GM19397 (cell line): ENCODE data around the gene UNC13A.
"Not testable (repeated sequence)": the region's sequence is repeated elsewhere in the genome, so short reads cannot be mapped to it uniquely, and the experiment has no call there.

Experiments
- ATAC-seq: cut with Tn5 transposase; IDR thresholded peaks from one replicate; pipeline ENCODE4 v1.9.1; 2021; ENCODE audit warnings: mild to moderate bottlenecking, moderate library complexity; ENCODE audit not compliant: unreplicated experiment

UNC13A gene

DNA sequence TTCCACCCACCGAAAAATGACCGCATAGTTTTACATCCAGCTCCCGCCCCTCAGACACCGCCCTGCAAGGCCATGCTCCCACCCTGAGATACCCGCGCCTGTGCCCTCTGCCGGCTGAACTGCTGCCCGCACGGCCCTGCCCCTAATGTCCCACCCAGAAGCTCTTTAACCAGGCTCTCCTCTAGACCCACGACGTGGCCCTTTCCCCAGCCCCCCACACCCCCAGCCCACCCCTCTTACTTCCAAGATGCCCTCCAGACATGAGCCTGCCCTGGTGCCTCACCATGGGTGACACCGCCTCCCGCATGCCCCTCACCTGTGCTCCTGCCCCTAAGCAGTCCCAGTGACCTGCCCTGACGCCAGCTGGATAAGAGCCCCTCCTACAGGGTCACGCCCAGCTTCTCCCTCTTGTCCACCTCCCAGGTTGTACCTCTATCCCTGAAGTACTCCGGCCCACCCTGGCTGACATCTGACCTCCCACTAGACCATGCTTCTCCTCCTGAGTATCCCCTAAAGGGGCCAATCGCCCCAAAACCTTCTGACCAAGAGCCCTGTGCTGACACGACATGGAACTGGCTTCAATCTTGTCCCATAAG, 81.5 kb downstream of the UNC13A start:
- no peak for ATAC-seq

DNA sequence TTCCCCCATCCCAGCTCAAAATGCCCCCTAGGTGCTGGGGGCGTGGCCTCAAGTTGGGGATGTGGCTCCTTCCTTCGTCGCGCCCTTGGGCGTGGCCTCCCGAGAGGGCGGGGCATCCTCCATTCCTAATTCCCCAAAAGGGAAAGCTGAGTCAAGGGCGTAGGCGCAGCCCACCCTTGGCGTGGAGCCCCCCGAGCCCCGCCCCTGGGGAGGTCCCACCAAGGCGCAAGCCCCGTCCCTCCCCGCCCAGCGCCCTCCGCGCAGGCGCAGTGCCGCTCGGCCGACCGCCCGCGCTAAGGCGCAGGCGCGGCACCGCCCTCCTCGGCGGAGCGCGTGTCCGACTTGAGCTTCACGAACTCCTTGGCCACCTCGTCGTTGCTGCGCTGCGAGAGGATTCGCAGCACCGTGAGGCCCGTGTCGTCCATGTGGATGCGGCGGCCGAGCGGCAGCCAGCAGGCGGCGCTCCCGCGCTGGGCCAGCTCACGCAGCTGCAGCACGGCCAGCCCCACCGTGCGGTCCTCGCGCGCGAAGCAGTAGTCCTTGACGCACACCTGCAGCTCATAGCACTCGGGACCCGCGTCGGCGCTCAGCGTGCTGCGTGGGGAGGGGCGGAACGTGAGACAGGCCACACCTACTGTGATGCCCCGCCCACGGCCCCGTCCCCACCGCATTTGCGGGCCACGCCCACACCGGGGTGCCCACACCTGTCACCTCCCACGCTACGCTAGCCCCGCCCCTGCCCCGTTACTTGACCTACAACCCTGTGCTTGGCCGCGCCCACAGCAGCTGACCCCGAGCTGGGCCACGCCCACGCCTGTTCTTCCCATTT, 82.2 kb downstream of the UNC13A start:
- peak; percentile 66 for ATAC-seq

DNA sequence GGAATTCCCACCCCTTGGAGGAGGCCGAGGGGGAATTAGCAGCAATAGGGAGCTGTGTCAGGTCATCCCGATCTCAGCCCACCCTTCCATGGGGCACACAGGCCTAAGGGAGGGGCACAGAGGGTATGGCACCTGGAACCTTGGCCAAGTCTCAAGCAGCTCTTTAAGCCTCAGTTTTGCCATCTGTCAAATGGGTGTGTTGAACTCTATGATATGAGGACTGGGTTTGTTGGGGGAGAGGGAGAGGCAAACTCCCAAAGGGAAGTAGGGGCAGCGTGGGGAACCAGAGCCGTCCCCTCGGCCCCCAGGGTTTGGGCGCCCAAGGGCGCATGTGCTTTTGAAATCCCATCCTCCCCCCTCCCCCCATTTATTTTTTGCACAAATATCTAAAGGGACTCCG, 83.0 kb downstream of the UNC13A start:
- no peak for ATAC-seq

DNA sequence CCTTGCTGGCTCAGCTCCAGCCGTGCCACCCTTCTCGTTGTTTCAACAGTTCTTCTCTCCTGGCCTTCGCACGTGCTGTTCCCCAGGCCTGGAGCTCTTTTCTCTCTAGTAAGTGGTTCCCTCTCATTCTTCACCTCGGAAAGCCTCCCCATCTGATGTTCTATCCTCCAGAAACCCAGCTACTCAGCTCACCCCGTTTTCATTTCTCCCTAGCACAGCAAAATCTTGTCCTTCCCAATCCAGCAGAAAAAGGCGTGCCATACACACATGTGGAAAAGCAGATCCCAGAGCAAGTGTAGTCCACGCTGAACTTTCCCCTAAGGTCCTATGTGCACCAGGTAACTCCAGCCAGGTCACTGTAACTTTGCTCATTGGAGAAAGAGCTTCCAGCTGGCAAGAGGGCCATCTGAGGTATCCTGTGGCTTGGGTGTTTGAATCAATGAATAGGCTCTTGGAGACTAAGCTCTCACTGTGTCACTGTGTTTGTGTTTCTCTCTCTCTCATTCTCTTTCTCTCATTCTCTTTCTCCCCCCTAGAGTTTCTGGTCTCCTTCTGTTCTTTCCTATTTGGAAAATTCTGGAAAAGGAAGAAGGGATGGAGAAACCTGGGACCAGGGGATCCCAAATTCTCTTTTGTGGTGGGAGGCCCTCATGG, 83.7 kb downstream of the UNC13A start:
- ATAC-seq, result no peak

DNA sequence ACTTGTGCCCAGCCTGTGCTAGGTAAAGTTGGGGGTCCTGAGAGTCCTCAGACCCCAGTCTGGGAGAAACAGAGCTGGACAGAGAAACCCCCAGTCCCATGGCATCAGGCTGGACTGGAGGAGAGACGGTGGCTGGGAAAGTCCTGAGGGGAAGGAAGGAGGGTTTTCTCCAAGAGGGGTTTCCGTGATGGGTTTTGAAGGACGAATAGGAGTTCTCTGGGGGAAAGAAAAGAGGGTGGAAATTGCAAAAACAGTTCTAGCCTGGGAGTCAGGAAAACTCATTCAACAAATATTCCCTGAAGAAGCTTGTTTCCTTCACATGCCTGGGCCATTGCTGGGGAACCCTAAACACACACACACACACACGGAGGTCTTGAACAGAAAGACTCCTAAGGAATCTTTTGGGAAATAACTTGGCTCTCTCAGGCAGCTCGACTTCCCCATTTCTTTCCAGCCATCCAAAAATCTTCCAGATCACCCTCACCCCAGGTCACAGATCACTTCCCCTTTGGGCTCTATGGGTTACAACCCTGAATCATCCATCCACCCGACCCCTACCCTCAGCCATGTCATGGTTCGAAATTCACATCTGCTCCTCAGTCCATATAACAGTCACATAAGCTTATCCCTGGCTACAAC, 85.2 kb downstream of the UNC13A start:
- no peak for ATAC-seq

DNA sequence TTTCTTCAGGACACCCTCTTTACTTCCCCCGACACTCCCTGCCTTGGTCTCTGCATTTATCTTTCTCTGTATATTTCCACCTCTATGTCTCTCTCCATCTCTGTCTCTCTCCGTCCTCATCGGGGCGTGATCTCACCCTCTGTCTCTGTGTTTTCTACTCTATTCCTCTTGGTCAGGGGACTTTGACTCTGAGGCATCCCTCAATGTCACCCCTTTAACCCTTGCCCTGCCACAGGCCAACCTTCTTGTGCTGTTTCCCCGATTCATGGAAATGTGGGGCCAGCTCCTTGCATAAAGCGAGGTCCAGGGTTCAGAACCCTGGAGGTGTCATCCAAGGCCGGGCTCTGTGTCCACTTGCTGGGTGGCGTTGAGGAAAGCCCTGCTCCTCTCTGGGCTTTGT, 85.9 kb downstream of the UNC13A start:
- ATAC-seq, result no peak

DNA sequence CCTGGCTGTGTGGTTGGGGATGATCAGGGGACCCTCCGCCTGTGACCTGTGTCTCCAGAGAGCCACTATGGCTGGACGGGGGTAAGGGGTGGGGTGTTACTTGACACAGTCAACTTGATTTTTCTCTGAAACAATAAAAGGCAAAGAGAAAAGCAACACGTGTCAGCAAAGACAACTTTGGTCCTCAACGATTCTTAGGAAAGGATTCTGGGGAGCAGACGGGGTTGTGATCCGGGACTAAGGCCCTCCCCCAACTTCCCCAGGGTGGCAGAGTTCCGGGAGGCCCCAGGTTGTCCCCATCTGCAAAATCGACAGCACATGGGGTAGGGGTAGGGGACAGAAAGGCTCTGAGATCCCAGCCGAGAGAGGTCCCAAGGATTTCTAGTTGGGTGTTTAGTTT, 86.5 kb downstream of the UNC13A start:
- ATAC-seq, result no peak

DNA sequence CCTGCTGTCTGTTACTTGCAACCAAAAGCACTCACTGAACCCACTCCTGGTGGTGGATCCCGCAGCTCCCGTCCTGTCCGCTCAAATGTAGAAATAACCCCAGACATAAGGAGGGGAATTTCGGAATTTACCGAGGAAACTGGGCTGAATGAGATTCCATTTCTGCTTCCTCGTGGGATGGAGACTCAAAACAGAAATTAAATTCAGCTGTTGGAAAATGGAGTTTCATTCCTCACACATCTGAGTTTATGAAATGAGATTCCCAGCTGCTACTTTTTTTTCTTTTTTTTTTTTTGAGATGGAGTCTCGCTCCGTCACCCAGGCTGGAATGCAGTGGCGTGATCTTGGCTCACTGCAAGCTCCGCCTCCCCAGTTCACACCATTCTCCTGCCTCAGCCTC, 88.4 kb downstream of the UNC13A start:
- no peak for ATAC-seq

DNA sequence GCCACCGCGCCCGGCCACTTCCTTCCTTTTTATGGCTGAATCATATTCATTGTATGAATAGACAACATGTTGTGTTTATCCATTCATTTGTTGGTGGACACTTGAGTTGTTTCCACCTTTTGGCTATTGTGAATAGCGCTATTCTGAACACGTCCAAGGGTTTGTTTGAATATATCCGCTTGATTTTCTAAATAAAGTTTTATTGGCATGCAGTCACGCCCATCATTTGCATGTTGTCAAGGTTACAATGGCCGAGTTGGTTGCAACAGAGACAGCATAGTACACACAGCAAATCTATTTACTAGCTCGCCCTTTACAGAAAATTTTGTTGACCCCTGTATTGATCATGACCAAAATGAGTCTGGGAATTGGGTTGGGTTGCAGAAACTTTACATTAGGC, 89.2 kb downstream of the UNC13A start:
- no peak for ATAC-seq

DNA sequence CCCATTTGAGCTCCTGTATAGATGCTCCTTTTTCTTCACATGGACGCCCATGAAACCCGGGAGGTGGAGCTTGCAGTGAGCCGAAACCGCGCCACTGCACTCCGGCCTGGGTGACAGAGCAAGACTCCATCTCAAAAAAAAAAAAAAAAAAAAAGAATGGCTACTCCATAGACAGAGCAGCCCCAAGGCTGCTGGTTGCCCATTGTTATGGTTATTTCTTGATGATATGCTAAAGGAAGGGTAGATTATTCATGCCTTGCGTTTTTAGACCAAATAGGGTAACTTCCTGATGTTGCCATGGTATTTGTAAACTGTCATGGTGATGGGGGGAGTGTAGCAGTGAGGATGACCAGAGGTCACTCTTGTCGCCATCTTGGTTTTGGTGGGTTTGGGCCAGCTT, 90.1 kb downstream of the UNC13A start:
- ATAC-seq, result not testable (repeated sequence)

DNA sequence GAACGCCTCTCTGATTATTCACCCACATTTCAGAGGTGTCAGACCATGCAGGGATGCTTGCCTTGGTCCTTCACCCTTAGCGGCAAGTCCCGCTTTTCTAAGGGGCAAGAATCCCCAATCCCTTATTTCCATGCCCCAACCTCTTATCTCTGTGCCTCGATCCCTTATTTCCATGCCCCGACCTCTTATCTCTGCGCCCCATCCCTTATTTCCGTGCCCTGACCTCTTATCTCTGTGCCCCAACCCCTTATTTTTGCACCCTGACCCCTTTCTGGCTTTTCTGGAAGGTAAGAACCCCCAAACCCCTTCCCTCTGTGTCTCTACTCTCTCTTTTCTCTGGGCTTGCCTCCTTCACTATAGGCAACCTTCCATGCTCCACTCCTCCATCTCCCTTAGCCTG, 93.9 kb downstream of the UNC13A start:
- ATAC-seq, result not testable (repeated sequence)

DNA sequence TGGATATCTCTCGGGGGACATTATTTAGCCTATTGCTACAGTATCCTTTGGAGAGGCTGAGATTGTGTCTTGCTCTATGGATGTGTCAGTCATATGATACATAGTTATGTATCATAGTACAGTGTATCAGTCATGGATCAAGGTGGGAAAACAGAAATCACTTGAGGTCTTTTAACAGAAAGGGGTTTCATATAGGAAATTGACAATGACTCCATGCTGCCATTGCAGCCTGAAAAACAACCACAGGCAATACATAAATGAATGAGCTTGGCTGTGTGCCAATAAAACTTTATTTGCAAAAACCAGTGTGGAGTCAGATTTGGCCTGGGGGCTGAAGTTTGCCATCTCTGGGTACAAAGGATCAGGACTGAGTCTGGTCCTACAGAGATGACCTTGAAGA, 97.3 kb downstream of the UNC13A start:
- ATAC-seq, result no peak

DNA sequence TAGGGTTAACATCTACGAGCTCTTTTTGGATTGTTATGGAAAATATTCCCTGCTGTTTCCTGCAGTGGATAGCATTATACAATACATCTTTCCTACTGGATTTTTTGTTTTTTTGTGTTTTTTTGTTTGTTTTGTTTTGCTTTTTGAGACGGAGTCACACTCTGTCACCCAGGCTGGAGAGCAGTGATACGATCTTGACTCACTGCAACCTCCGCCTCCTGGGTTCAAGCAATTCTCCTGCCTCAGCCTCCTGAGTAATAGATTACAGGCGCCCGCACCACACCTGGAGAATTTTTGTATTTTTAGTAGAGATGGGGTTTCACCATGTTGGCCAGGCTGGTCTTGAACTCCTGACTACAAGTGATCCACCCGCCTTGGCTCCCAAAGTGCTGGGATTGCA, 102.8 kb downstream of the UNC13A start:
- ATAC-seq, result not testable (repeated sequence)

DNA sequence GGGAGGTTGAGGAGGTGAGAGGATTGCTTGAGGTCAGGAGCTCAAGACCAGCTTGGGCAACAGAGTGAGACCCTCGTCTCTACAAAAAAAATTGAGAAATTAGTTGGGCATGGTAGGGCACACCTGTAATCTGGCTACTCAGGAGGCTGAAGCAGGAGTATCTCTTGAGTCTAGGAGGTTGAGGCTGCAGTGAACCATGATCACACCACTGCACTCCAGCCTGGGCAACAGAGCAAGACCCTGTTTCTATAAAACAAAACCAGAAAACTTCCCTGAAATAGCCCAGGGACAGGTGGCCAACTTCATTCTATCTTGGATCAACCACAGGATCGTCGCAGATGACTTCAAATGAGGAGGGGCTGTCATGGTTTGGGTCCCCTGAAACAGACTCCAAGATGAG, 104.0 kb downstream of the UNC13A start:
- no peak for ATAC-seq

DNA sequence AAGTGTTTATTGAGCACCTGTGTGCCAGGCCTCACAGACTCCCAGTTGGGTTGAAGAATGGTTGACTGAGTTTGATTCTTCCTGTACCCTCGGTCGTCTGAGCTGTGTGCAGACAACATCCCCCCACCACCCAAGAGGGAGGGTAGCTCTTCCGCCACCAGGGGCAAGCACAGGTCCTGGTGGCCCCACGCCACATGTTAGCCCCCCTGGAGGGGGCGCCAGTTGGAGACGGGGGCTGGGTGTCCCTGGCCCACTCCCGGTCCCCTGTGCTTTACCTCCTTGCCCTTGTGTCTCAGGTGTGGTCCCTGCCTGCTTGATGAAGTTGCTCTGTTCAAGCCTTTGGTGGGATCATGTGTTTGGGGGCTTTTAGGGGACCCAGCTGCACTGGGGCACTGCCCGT, 105.5 kb downstream of the UNC13A start:
- no peak for ATAC-seq

DNA sequence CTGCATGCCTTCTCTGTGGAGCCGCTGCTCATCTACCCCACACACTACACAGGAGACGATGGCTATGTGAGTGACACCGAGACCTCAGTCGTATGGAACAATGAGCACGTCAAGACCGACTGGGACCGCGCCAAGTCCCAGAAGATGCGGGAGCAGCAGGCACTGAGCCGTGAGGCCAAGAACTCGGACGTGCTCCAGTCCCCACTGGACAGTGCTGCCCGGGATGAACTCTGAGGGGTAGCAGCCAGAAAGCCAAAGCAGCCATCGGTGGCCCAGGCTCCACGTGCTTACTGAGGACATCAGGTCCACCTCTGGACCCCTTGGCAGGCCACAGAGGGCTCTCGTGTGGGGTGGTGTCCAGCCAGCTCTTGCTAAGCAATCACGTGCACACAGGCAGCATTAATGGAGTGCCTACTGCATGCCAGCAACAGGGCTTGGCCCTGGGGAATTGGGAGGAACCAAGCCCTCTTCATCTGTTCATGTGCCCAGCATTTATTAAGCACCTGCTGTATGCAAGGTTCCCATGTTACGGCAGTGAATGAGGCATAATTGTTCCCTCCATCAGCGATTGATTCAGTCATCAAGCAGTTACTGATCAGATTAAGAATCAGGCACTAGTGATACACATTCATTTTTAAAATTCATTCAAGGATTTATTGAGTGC, 106.8 kb downstream of the UNC13A start:
- ATAC-seq, result no peak

DNA sequence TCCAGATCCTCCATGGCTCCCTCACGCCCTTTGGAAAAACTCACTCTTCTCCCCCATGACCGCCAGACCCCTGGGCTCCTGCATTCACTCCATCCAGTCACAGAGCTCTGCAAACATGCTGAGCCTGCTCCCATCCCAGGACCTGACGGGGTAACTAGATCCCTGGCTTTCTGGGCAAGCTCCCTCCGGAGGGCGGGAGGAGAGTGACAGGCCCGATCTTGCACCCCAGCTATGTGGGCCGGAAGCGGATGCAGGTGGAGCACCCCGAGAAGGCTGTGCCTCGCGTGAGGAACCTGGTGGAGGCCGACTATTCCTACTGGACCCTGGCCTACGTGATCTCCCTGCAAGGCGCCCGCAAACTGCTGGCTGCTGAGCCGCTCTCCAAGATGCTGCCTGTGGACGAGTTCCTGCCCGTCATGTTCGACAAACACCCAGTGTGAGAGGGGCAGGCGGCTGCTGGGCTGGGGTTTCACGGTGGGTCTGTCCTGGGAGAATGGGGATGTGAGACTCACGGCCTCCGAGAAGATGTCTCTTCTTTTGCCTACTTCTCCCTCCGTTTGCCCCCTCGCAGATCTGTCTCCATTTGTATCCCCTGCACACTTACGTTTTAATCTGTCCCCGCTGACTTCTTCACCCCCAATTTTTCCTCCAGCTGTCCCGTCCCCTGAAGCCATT, 107.5 kb downstream of the UNC13A start:
- no peak for ATAC-seq

DNA sequence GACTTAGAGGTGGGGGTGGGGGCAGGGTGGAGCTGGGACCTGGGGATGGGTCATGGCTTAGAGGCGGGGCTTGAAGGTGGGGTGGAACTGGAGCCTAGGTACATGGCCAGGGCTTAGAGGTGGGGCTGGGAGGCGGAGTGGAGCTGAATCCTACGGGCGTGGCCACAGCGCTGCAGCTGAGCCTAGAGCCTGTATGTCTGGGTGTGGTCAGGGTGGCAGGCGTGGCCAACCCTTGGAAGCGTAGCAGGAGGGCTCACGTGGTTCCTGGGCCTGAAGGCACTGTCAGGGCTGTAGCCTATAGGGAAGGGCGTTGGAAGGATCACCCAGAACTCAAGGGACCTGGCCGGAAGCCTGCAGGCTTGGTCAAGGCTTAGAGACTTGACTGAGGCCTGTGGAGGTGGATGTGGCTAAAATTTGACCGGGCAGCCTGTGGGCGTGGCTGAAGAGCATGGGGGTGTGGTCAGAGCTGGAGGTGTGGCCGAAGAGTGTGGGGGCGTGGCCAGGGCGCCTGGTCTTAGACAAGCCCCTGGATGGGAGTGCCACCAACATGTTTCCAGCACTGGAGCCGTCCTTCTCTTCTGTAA, 108.4 kb downstream of the UNC13A start:
- ATAC-seq, result no peak

DNA sequence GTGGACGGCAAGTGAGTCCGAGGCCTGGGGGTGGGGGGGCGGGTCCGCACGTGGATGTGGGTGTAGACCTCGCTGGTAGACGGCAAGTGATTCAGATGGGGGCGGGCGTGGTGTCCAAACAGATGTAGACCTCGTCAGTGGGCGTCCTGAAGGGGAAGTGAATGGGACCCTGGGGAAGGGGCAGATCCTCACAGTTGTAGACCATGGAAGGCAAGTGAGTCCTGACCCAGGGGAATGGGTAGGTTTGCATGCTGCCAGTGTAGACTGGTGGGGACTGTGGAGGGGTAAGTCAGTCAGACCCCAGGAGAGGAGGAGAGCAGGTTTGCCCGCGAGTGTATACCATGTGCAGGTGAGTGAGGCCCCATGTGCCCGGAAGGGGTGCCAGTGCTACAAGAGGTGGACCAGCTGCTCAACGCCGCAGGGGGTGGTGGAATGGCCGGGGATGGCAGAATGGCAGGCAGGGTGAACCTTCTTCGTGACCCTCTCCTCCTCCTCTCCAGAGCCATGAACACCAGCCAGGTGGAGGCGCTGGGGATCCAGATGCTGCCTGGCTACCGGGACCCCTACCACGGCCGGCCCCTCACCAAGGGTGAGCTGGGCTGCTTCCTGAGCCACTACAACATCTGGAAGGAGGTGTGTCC, 110.6 kb downstream of the UNC13A start:
- no peak for ATAC-seq
